HG03469 (cell line): ENCODE measurements around the gene BTBD8.

ENCODE experiments used
- ATAC-seq: cut with Tn5 transposase; IDR thresholded peaks from one replicate; pipeline ENCODE4 v1.9.1; 2021; ENCODE audit warnings: mild to moderate bottlenecking, moderate library complexity, moderate number of reproducible peaks; ENCODE audit not compliant: unreplicated experiment

BTBD8 gene

DNA sequence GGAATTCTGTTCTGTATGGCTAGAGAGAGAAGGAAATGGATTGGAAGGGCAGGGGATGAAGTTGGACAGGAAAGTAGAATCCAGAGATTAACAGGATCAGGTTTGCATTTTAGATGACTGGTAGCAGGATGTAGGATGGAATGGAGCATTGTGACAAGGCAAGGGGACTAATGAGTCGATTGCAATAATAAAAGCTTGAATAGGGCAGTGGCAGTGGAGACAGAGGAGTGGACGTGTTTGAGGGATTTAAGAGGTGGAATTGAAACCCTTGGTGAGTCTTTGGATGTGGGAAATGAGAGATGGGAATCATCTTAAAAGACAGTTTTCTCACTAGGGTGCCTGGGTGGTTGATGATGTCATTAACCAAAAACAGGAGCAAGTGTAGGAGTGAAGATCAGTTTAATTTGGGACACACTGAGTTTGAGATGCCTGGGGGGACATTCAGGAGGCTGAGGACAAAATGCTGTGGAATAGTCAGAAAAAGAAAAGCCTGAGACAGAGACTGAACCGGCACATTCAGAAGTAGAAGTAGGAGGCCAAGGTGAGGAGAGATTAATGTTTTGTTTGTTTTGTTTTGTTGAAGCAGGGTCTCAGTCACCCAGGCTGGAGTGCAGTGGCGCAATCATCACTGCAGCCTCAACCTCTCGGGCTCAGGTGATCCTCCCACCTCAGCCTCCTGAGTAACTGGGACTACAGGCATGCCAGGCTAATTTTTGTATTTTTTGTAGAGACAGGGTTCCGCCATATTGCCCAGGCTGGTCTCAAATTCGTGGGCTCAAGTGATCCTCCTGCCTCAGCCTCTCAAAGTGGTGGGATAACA, 108.5 kb downstream of the BTBD8 start:
- no peak for ATAC-seq

DNA sequence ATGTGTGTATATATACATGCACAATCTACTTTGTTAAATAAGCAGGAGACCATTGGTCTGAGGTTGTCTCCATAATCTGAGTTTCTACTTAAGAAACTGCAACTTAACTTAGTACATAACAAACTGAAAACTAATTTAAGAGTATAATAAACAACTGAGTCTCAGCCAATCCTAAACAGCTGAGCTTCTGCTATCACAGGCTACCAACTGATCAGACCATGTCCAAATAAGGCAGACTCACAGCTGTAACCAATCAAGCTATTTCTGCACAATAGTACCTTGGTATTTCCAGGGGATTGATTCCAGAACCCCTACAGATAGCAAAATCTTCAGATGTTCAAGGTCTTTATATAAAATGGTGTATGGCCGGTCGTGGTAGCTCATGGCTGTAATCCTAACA, 111.6 kb downstream of the BTBD8 start:
- ATAC-seq, result no peak

DNA sequence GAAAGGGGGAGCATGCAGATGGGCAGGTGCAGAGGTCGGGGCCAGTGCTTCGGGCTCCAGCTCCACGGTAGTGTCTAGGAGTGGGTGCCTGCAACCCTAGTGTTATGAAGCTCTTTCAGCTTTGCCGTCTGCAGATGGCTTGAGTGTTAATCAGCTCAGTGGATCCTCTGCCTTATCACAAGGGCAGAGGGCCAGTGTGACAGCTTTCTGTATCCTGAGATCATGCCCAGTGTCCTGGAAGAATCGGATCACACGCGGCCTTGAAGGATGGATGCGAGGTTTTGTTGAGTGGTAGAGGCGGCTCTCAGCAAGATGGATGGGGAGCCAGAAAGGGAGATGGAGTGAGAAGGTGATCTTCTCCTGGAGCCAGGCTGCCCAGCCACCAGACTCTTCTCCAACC, 112.1 kb downstream of the BTBD8 start:
- ATAC-seq, result no peak

DNA sequence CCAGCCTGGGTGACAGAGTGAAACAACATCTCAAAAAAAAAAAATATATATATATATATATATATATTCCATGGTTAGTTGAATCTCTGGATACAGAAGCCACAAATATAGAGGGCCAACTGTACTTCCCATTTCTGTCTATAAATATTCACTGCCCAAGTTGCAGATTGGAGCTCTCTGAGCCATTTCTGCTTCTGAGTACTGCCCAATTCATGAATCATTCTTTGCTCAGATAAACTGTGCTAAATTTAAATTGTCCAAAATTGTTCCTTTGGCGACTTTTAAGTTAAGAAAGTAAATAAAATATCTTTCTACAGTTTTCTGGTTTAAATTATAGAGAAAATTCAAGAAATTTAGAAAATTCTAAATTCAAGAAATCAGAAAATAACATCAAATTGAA, 114.4 kb downstream of the BTBD8 start:
- no peak for ATAC-seq

DNA sequence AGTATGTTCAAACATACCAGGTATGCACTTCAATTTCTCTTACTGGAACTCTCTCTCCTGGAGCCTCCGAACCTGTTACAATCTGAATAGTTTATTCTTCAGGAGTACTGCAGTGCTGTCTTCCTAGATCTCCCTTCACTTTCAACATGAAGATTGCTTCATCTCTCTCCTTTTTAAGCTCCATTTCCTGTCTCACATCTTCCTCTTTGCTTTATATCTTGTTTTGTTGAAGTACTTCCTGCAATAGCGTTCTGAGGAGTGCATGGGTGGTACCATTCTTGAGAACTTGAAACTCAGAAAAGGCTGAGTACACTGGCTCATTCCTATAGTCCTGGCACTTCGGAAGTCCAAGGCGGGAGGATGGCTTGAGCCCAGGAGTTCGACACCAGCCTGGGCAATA, 121.8 kb downstream of the BTBD8 start:
- ATAC-seq, result no peak

DNA sequence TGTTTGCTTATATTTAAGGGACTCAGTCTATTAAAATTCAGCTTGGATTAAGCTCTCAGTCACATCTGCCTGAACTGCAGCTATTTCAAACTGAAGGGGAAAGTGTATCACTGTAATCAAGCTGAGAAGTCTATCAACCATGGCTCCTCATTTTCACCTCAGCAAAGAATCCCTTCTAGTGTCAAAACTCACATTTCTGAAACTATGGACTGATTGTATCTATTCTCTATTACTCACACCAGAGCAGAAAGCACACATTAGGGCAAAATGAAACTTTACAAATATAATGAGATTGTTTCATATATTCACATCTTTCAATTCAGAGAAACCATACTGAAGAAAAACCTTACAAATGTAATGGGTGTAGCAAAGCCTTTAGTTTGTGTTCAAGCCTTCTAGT, 123.0 kb downstream of the BTBD8 start:
- ATAC-seq, result no peak

DNA sequence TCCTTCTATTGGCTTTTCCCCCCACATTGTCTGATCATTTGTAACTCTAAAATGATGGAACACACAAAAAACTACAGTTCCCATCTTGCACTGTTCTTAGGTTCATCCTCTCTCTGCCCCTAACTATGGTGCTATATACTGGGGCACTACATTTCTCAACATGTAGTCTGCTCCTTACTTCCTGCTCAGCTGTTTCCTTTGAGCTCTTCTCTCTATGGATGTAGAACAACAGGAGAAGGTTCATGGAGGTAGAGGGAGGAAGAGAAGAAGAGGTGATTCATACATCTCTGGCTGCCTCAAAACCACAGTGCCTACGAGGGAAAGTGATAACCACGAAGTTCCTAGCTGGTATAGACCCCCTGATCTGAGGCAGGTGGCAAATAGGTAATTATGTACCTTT, 130.6 kb downstream of the BTBD8 start:
- ATAC-seq, result no peak

DNA sequence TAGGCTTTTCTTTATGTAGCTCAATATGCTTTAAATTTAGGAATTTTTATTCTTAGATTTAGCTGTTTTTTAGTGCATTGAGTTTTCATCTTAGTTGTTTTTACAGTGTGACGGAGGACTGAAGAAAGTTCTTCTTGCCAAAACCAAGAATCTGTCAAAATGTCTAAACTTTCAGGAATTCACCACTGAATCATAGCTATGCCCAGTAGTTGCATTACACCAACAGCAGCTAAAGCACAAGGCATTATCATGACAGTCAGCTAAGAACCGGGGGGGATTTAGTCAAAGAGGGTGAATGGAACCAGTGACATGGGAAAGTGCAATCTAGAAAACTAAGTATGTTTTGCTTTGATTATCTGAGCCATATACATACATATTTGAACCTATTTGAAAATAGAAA, 131.0 kb downstream of the BTBD8 start:
- ATAC-seq, result no peak

DNA sequence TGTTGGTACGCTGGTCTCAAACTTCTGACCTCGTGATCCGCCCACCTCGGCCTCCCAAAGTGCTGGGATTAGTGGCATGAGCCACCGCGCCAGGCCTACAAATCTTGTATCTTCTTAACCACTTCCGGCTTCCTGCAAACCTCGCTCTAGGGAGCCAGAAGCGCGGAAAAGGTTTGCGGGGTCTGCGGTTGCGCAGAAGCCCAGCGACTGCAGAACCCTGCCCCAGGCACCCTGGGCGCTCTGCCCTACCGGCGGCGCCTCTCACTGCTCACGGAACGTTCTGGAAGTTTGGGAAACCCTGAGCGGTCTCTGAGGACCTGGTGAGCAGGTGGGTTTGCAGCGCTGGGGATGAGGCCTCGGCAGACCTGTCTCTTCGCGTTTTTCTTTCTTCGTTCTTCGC, 137.6 kb downstream of the BTBD8 start, which contains the start of gene C1orf146:
Gene C1orf146, plus strand, starts transcription at position 195 of the 400 bp plus-strand sequence. CDS start 13,506 bp downstream, outside the sequence.
- no peak for ATAC-seq

DNA sequence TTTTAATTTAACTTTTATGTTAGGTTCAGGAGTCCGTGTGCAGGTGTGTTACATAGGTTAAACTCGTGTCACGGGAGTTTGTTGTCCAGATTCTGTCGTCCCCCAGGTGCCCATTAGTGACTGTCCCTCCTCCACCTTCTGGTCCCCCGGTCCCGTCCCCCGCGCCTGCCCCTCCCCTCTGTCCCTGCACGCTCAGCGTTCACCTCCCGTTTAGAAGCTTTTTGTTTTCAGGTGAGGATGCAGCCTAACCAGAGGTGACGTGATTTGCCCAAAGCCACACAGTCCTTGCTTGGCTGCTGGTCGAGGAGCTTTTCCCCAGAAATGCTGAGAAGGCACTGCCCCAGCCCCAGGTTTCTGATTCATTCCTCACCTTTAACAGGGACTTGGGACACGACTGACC, 138.4 kb downstream of the BTBD8 start:
- ATAC-seq, result no peak

DNA sequence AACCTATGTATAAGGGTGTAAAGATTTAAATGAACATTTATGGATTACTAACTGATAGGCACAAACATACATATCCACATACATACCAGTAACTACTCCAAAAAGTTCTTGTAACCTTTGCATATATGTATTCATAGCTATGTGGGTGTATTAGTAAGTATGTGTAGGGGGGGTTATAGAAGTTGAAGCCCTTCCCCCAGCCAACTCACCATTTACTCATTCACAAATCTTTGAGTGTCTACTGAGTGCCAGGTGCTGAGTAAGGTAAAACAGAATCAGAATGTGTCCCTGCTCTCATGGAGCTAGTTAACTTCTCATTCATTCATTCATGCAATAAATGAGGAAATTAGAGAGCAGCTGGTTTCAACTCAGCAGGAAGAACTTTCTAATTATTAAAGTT, 138.9 kb downstream of the BTBD8 start:
- ATAC-seq, result no peak

DNA sequence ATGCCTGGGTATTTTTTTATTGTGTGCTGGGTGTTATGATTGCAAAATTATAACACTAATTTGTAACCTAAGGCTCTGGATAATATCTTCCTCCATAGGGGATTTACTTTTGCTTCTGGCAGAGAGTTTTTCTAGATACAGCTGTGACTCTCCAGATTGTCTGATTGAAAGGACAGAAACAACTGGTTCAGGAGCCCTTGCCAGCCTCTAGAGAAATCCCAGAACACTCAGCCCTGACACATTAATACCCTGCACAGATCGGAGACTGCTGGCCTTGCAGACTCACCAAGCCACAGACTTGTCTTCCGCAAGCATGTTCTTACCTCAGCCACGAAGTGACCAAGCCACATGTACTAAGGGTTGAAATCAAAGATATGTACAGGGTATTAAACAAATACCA, 148.3 kb downstream of the BTBD8 start:
- ATAC-seq, result no peak

DNA sequence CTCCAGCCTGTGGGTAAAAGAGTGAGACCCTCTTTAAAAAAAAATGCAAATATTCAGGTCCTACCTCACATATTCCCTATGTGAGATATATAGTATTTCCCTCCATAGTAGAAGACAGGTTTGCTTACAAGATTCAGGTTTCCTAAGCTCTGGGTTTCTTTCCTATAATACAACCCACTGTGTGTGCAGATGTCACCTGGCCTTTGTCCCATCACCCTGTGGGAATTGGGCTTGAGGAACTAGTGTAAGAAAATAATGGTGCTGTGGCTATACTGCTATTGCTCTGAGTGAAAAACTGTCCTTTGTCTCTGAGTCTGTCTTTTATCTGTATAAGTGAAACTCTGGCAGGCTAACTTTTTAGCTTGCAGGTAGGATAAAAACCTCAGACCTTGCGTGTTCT, 150.6 kb downstream of the BTBD8 start:
- ATAC-seq, result no peak
